Measurements from ENCODE around the gene SLC17A5. TPM values are rescaled to one million over a fixed set of nuclear protein-coding genes. Genes with fewer than 3 reads are reported as not detected.

Gene SLC17A5
- total and polyA plus RNA-seq, 9 of the 15 experiments (the other 6 are each of a cell fraction or from before 2014, with no cell fraction given), result 1.3 to 7.2 (median 3.4) TPM

- TF ChIP-seq TFAP4 (CRISPR knock-in tag; IDR thresholded peaks at IDR 0.05; ENCODE audit: borderline replicate concordance) (no peak), ZBED1 (IDR thresholded peaks at IDR 0.05) (no peak), ZC3H11A (IDR thresholded peaks at IDR 0.05; ENCODE audit: low read depth, low read length) (no peak), HCFC1 (IDR thresholded peaks at IDR 0.05; ENCODE audit: low read depth, low read length) (no peak), ZNF586 (CRISPR knock-in tag; conservative IDR thresholded peaks at IDR 0.05) (no peak), HMGN3 (IDR thresholded peaks at IDR 0.05; ENCODE audit: borderline replicate concordance, extremely low read depth, insufficient read length, low read depth, low read length) (no peak), ZNF395 (CRISPR knock-in tag; IDR thresholded peaks at IDR 0.05) (no peak), ZNF583 (CRISPR knock-in tag; IDR thresholded peaks at IDR 0.05) (no peak)
Measured at GRCh38 chr6:73699676-73700459, 46.1 kb upstream of the SLC17A5 start (continued).

Data from K562 (cell line).